ENCODE results near the gene SH3GLB1. TPM values are rescaled to one million over a fixed set of nuclear protein-coding genes. Genes with fewer than 3 reads are reported as not detected.

SH3GLB1 gene
- total RNA-seq, 1 experiment from 2014 or later: 45.9 TPM

DNA sequence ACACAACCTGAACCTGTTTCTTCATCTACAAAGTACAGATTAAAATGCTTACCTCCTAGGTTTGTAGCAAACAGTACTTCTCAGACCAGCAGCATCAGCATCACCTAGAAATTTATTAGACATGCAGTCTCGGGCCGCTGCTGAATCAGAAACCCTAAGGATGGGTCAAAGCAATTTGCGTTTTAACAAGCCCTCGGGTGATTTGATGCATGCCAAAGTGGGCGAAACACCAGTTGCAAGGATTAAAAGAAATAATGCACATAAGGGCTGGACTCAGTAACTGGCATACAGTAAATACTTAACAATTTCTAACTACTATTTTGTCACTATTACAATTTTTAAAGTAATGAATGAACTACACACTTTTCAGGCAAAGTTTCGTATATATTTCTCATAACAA, 47.5 kb downstream of the SH3GLB1 start:
- TF ChIP-seq EZH2 (IDR thresholded peaks at IDR 0.05; ENCODE audit: borderline replicate concordance, low read depth, low read length, poor library complexity, severe bottlenecking): no peak
- TF ChIP-seq, protein P1, sequence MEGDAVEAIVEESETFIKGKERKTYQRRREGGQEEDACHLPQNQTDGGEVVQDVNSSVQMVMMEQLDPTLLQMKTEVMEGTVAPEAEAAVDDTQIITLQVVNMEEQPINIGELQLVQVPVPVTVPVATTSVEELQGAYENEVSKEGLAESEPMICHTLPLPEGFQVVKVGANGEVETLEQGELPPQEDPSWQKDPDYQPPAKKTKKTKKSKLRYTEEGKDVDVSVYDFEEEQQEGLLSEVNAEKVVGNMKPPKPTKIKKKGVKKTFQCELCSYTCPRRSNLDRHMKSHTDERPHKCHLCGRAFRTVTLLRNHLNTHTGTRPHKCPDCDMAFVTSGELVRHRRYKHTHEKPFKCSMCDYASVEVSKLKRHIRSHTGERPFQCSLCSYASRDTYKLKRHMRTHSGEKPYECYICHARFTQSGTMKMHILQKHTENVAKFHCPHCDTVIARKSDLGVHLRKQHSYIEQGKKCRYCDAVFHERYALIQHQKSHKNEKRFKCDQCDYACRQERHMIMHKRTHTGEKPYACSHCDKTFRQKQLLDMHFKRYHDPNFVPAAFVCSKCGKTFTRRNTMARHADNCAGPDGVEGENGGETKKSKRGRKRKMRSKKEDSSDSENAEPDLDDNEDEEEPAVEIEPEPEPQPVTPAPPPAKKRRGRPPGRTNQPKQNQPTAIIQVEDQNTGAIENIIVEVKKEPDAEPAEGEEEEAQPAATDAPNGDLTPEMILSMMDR (conservative IDR thresholded peaks at IDR 0.05; ENCODE audit: low read depth, low read length): no peak
- BruUV-seq (replicated peaks): no TSS peak
- intact Hi-C loops (cut with micrococcal nuclease; ENCODE audit: unreplicated experiment): no loop called here
- DNase-seq (ENCODE audit: low spot score): no peak
- Histone ChIP-seq H3K27me3 (replicated peaks; ENCODE audit: insufficient read depth, low read depth, low read length, poor library complexity) (no peaks in the 10 kb centered on the region), H3K4me1 (ENCODE audit: insufficient read depth, low read length, poor library complexity, severe bottlenecking) (peaks cover 3% of the 10 kb centered on the region), H3K9me3 (ENCODE audit: low read depth, low read length, poor library complexity, severe bottlenecking) (no peaks in the 10 kb centered on the region), H3K4me3 (ENCODE audit: low read depth, low read length, poor library complexity, severe bottlenecking) (no peak overlapping the region), H3K36me3 (ENCODE audit: insufficient read depth, low read length, poor library complexity, severe bottlenecking) (no peaks in the 10 kb centered on the region), H3K27ac (ENCODE audit: low read depth, low read length, poor library complexity, severe bottlenecking) (no peak overlapping the region)
- POLR2A ChIA-PET (ENCODE audit: low non-redundant PET): interaction anchor here (0.6 kb wide), 1 partner anchor 334 kb away, joined by 3 read pairs; no protein-coding TSS in a partner anchor
- CTCF ChIA-PET: no interaction called here

DNA sequence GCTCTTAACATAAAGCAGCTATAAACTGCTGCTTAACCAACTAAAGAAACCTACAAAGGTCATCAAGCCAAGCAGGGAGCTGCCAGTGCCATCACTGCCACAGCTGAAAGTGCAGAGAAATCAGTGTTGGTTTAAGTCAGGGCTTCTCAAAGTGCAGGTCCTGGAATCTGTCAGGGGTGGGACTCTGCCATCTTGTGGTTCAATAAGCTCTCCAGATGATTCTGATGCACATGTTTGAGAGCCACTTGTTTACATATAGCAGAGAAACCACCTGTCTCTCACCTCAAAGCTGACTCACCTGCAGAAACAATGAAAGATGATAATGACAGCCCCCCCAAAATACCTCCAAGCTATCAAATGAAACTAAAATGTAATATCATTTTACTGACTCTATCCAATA, 49.3 kb downstream of the SH3GLB1 start:
- H3K27ac ChIP-seq (ENCODE audit: low read depth, low read length, poor library complexity, severe bottlenecking): no peak overlapping the region
- BruUV-seq (replicated peaks): no TSS peak
- TF ChIP-seq, protein P1 (conservative IDR thresholded peaks at IDR 0.05; ENCODE audit: low read depth, low read length): peak; percentile 41; the same call in 1 of the 2 replicates
- TF ChIP-seq EZH2 (IDR thresholded peaks at IDR 0.05; ENCODE audit: borderline replicate concordance, low read depth, low read length, poor library complexity, severe bottlenecking): no peak
- H3K27me3 ChIP-seq (replicated peaks; ENCODE audit: insufficient read depth, low read depth, low read length, poor library complexity): no peaks in the 10 kb centered on the region
- H3K36me3 ChIP-seq (ENCODE audit: insufficient read depth, low read length, poor library complexity, severe bottlenecking): no peaks in the 10 kb centered on the region
- ChIA-PET CTCF (no interaction called here), POLR2A (ENCODE audit: low non-redundant PET) (interaction anchor here (0.5 kb wide), 1 partner anchor 31 kb away, joined by 3 read pairs; no protein-coding TSS in a partner anchor)
- no peak for DNase-seq (ENCODE audit: low spot score)
- peaks cover 3% of the 10 kb centered on the region for H3K4me1 ChIP-seq (ENCODE audit: insufficient read depth, low read length, poor library complexity, severe bottlenecking)
- no peaks in the 10 kb centered on the region for H3K9me3 ChIP-seq (ENCODE audit: low read depth, low read length, poor library complexity, severe bottlenecking)
- H3K4me3 ChIP-seq (ENCODE audit: low read depth, low read length, poor library complexity, severe bottlenecking): no peak overlapping the region
- intact Hi-C loops (cut with micrococcal nuclease; ENCODE audit: unreplicated experiment): no loop called here

DNA sequence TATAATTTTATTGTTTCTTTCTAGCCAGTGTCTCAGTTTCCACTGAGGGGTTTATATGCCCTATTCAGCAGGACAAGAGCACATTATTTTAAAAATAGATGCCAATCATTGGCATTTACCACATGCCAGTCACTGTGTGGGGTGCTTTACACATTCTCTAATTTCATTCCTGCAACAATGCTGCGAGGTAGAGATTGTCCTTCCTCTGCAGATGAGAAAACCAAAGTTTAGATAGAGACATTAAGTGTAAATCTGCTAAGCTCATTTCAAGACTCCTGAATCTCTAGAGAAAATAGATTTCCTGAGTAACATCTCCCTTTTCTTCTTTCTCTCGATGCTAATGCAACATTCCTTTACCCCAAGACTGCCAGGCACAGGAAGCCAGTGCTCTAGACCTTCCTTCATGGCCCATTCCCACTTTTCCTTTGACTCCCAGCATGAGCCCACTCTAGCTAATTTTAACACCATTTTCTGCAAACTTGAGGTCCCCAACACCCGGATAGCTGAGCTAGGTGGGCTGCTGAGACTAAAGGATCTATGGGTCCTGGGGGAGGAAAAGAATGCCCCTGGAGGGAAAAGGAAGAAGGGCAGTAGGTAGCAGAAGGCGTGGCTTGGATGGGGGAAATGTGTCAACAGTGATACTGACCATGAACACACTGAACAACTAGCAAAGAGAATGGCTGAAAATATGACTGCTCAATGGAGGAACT, 50.0 kb downstream of the SH3GLB1 start:
- Histone ChIP-seq H3K4me3 (ENCODE audit: low read depth, low read length, poor library complexity, severe bottlenecking) (no peak overlapping the region), H3K4me1 (ENCODE audit: insufficient read depth, low read length, poor library complexity, severe bottlenecking) (peaks cover 3% of the 10 kb centered on the region), H3K27me3 (replicated peaks; ENCODE audit: insufficient read depth, low read depth, low read length, poor library complexity) (no peaks in the 10 kb centered on the region), H3K9me3 (ENCODE audit: low read depth, low read length, poor library complexity, severe bottlenecking) (no peaks in the 10 kb centered on the region), H3K27ac (ENCODE audit: low read depth, low read length, poor library complexity, severe bottlenecking) (no peak overlapping the region), H3K36me3 (ENCODE audit: insufficient read depth, low read length, poor library complexity, severe bottlenecking) (no peaks in the 10 kb centered on the region)
- BruUV-seq (replicated peaks): no TSS peak
- no peak for DNase-seq (ENCODE audit: low spot score)
- CTCF ChIA-PET: no interaction called here
- intact Hi-C loops (cut with micrococcal nuclease; ENCODE audit: unreplicated experiment): no loop called here
- POLR2A ChIA-PET (ENCODE audit: low non-redundant PET): interaction anchor here (0.5 kb wide), 1 partner anchor 31 kb away, joined by 3 read pairs; no protein-coding TSS in a partner anchor
- TF ChIP-seq, protein P1 (conservative IDR thresholded peaks at IDR 0.05; ENCODE audit: low read depth, low read length): no peak
- no peak for TF ChIP-seq EZH2 (IDR thresholded peaks at IDR 0.05; ENCODE audit: borderline replicate concordance, low read depth, low read length, poor library complexity, severe bottlenecking)
